H9 (cell line): ENCODE measurements around the gene PARD3. TPM values are rescaled to one million over a fixed set of nuclear protein-coding genes. Genes with fewer than 3 reads are reported as not detected.

Experiments
- DNase-seq: peaks from one replicate; pipeline ENCODE4 v3.0.0-alpha.2; 2017
- H2AFZ ChIP-seq: one replicate; pipeline ENCODE4 v1.6.1; 2013; ENCODE audit warnings: mild to moderate bottlenecking, low read length, control low read depth, moderate library complexity
- H2AK5ac ChIP-seq: 2 replicates; pipeline ENCODE4 v1.6.1; 2013; ENCODE audit warnings: low read length, control low read depth, mixed read lengths; ENCODE audit not compliant: insufficient read length
- H2BK120ac ChIP-seq: one replicate; pipeline ENCODE4 v1.6.1; 2013; ENCODE audit warnings: low read depth, mild to moderate bottlenecking, low read length, control low read depth, inconsistent platforms; ENCODE audit not compliant: poor library complexity, severe bottlenecking
- H2BK12ac ChIP-seq: 2 replicates; pipeline ENCODE4 v1.6.1; 2013; ENCODE audit warnings: low read length, control low read depth, mixed read lengths, low read depth; ENCODE audit not compliant: insufficient read length
- H2BK15ac ChIP-seq: 2 replicates; pipeline ENCODE4 v1.6.1; 2013; ENCODE audit warnings: low read depth, low read length, control low read depth
- H2BK20ac ChIP-seq: one replicate; pipeline ENCODE4 v1.6.1; 2013; ENCODE audit warnings: low read depth, mild to moderate bottlenecking, low read length, control low read depth, inconsistent platforms; ENCODE audit not compliant: poor library complexity, severe bottlenecking
- H2BK5ac ChIP-seq: 2 replicates; pipeline ENCODE4 v1.6.1; 2013; ENCODE audit warnings: low read length, control low read depth, mixed read lengths; ENCODE audit not compliant: insufficient read length
- H3K14ac ChIP-seq: 2 replicates; pipeline ENCODE4 v1.6.1; 2013; ENCODE audit warnings: low read length, control low read depth; ENCODE audit not compliant: insufficient read depth
- H3K18ac ChIP-seq: 2 replicates; pipeline ENCODE4 v1.6.1; 2013; ENCODE audit warnings: low read depth, mild to moderate bottlenecking, mixed read lengths, low read length, control low read depth; ENCODE audit not compliant: insufficient read length
- H3K23ac ChIP-seq: 2 replicates; pipeline ENCODE4 v1.6.1; 2013; ENCODE audit warnings: low read length, control low read depth, mixed read lengths, low read depth; ENCODE audit not compliant: insufficient read length
- H3K23me2 ChIP-seq: 2 replicates; pipeline ENCODE4 v1.6.1; 2013; ENCODE audit warnings: low read depth, mild to moderate bottlenecking, mixed read lengths, low read length, control low read depth; ENCODE audit not compliant: insufficient read length, poor library complexity, severe bottlenecking
- H3K27ac ChIP-seq: 2 replicates; pipeline ENCODE4 v1.5.1; 2013; ENCODE audit warnings: low read length, control low read depth, mixed read lengths, low read depth; ENCODE audit not compliant: insufficient read length
- H3K27me3 ChIP-seq: 2 replicates; pipeline ENCODE4 v1.6.1; 2013; ENCODE audit warnings: low read length, control low read depth, inconsistent platforms; ENCODE audit not compliant: insufficient read depth
- H3K4ac ChIP-seq: 2 replicates; pipeline ENCODE4 v1.6.1; 2013; ENCODE audit warnings: low read depth, mild to moderate bottlenecking, control low read depth, inconsistent platforms, low read length, moderate library complexity
- H3K4me1 ChIP-seq: 2 replicates; pipeline ENCODE4 v1.6.1; 2013; ENCODE audit warnings: low read length, control low read depth, inconsistent platforms; ENCODE audit not compliant: insufficient read depth
- H3K4me2 ChIP-seq: 2 replicates; pipeline ENCODE4 v1.6.1; 2013; ENCODE audit warnings: low read length, control low read depth, mixed read lengths; ENCODE audit not compliant: insufficient read length, insufficient read depth
- H3K56ac ChIP-seq: 2 replicates; pipeline ENCODE4 v1.6.1; 2013; ENCODE audit warnings: low read depth, mild to moderate bottlenecking, mixed read lengths, low read length, control low read depth; ENCODE audit not compliant: insufficient read length
- H3K79me1 ChIP-seq: 2 replicates; pipeline ENCODE4 v1.6.1; 2013; ENCODE audit warnings: low read depth, mild to moderate bottlenecking, moderate library complexity, low read length, control low read depth, inconsistent platforms; ENCODE audit not compliant: insufficient read depth, poor library complexity, severe bottlenecking
- H3K79me2 ChIP-seq: 2 replicates; pipeline ENCODE4 v1.6.1; 2013; ENCODE audit warnings: low read length, control low read depth, inconsistent platforms; ENCODE audit not compliant: insufficient read depth
- H3K9ac ChIP-seq: 2 replicates; pipeline ENCODE4 v1.6.1; 2013; ENCODE audit warnings: low read length, control low read depth, mixed read lengths; ENCODE audit not compliant: insufficient read length; ENCODE audit errors: extremely low read depth
- H3K9me3 ChIP-seq: one replicate; pipeline ENCODE4 v1.6.1; 2013; ENCODE audit warnings: low read depth, low read length, inconsistent platforms; ENCODE audit not compliant: control insufficient read depth
- H3T11ph ChIP-seq: one replicate; pipeline ENCODE4 v1.6.1; 2013; ENCODE audit warnings: mild to moderate bottlenecking, low read length, control low read depth, inconsistent platforms
- H4K20me1 ChIP-seq: one replicate; pipeline ENCODE4 v1.6.1; 2013; ENCODE audit not compliant: control insufficient read depth, insufficient read length, insufficient read depth
- H4K5ac ChIP-seq: 2 replicates; pipeline ENCODE4 v1.6.1; 2013; ENCODE audit warnings: low read depth, mild to moderate bottlenecking, mixed read lengths, low read length, control low read depth; ENCODE audit not compliant: insufficient read length
- H4K8ac ChIP-seq: replicated peaks from 2 replicates; pipeline ENCODE4 v1.6.1; 2013; ENCODE audit warnings: low read length, control low read depth, mixed read lengths, low read depth; ENCODE audit not compliant: insufficient read length
- H4K91ac ChIP-seq: 2 replicates; pipeline ENCODE4 v1.6.1; 2013; ENCODE audit warnings: low read depth, mild to moderate bottlenecking, moderate library complexity, mixed read lengths, low read length, control low read depth; ENCODE audit not compliant: insufficient read length
- H3K27ac Mint-ChIP-seq, 3 experiments: 2 replicates in 2 of 3; 3 replicates in 1 of 3; pipeline ENCODE4 v1.8.0; 2020 to 2021; ENCODE audit warnings: mixed read lengths in 3 of 3, mild to moderate bottlenecking in 1 of 3, moderate library complexity in 1 of 3
- H3K27me3 Mint-ChIP-seq: 2 replicates; pipeline ENCODE4 v1.8.0; 2021; ENCODE audit warnings: low read depth, mild to moderate bottlenecking, moderate library complexity, mixed read lengths
- H3K36me3 Mint-ChIP-seq, 3 experiments: 2 replicates in 2 of 3; 3 replicates in 1 of 3; pipeline ENCODE4 v1.8.0; 2020 to 2021; ENCODE audit warnings: low read depth in 3 of 3, mixed read lengths in 3 of 3; ENCODE audit not compliant: insufficient read depth in 1 of 3
- H3K4me1 Mint-ChIP-seq, 2 experiments: 2 replicates each; pipeline ENCODE4 v1.8.0; 2020; ENCODE audit warnings: mixed read lengths in 2 of 2
- H3K4me3 Mint-ChIP-seq, 2 experiments: 2 replicates in 1 of 2; 3 replicates in 1 of 2; pipeline ENCODE4 v1.8.0; 2020 to 2021; ENCODE audit warnings: mild to moderate bottlenecking in 2 of 2, mixed read lengths in 2 of 2, moderate library complexity in 1 of 2
- H3K9me3 Mint-ChIP-seq, 2 experiments: 2 replicates in 1 of 2; 3 replicates in 1 of 2; pipeline ENCODE4 v1.8.0; 2020; ENCODE audit warnings: mild to moderate bottlenecking in 2 of 2, mixed read lengths in 2 of 2, moderate library complexity in 1 of 2
- WGBS: extraction: QIAGEN DNeasy Blood & Tissue Kit; methylation state at CpG from one replicate; pipeline ENCODE4 v1.1.7; 2013; ENCODE audit warnings: missing lambda C conversion rate, low lambda C conversion rate, mixed read lengths; ENCODE audit not compliant: insufficient read length; ENCODE audit errors: extremely low coverage; 5-methylcytosine and 5-hydroxymethylcytosine counted together
- total RNA-seq: library from RNA; stranded (reverse); gene quantifications from 2 replicates; pipeline ENCODE4 v1.2.1, GENCODE V29; 2021
- TF ChIP-seq, protein P1 (sequence below): fragments of 200-600 bp; sonication (generic); conservative IDR thresholded peaks from 3 replicates; pipeline ENCODE4 v1.8.0; 2021; ENCODE audit warnings: antibody characterized with exemption, mild to moderate bottlenecking

PARD3 gene
- total RNA-seq, 1 experiment from 2014 or later: 44.7 TPM

DNA sequence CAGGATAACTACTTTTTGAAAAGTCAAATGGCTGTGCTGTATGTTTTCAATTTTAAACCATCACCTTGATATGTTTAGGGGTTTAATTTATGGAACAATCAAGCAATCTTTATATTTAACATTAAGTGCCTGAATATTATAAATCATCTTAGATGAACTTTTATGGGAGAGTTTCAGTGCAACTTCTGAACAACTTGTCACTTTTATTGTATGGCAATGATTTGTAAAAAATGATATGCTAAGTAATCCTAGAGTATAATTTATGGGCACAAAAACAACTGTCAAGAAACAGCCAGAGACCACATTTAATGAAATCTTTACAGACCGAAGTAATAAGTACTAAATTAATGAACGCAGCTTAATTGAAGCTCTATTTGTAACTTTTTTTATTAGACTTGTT lies 498.9 kb downstream of the PARD3 start:
- Mint-ChIP-seq H3K9me3 (no peaks in the 10 kb centered on the region), H3K27ac (no peak overlapping the region), H3K4me1 (peaks cover 14 to 16% of the 10 kb centered on the region in 2 experiments), H3K36me3 (peaks cover 0 to 6% (median 5%) of the 10 kb centered on the region in 3 experiments; a peak in 4 of 7 replicates), H3K27me3 (no peaks in the 10 kb centered on the region), H3K4me3 (no peak overlapping the region)
- H3K79me1 ChIP-seq: no peaks in the 10 kb centered on the region
- H2BK12ac ChIP-seq: no peak overlapping the region
- H3K27me3 ChIP-seq: no peaks in the 10 kb centered on the region
- no peak overlapping the region for H2BK15ac ChIP-seq
- H4K5ac ChIP-seq: no peak overlapping the region
- TF ChIP-seq, protein P1, sequence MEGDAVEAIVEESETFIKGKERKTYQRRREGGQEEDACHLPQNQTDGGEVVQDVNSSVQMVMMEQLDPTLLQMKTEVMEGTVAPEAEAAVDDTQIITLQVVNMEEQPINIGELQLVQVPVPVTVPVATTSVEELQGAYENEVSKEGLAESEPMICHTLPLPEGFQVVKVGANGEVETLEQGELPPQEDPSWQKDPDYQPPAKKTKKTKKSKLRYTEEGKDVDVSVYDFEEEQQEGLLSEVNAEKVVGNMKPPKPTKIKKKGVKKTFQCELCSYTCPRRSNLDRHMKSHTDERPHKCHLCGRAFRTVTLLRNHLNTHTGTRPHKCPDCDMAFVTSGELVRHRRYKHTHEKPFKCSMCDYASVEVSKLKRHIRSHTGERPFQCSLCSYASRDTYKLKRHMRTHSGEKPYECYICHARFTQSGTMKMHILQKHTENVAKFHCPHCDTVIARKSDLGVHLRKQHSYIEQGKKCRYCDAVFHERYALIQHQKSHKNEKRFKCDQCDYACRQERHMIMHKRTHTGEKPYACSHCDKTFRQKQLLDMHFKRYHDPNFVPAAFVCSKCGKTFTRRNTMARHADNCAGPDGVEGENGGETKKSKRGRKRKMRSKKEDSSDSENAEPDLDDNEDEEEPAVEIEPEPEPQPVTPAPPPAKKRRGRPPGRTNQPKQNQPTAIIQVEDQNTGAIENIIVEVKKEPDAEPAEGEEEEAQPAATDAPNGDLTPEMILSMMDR: no peak
- H3K9me3 ChIP-seq: no peaks in the 10 kb centered on the region
- H3K79me2 ChIP-seq: no peaks in the 10 kb centered on the region
- DNase-seq: no peak
- H3K4ac ChIP-seq: no peak overlapping the region
- no peaks in the 10 kb centered on the region for H4K20me1 ChIP-seq
- H3K4me2 ChIP-seq: no peak overlapping the region
- no peak overlapping the region for H3K56ac ChIP-seq
- no peak overlapping the region for H2AK5ac ChIP-seq
- no peak overlapping the region for H2AFZ ChIP-seq
- H3K23ac ChIP-seq: no peak overlapping the region
- H2BK120ac ChIP-seq: no peak overlapping the region
- no peak overlapping the region for H3K18ac ChIP-seq
- H3T11ph ChIP-seq: no peak overlapping the region
- no peak overlapping the region for H2BK5ac ChIP-seq
- H3K9ac ChIP-seq: no peak overlapping the region
- no peak overlapping the region for H2BK20ac ChIP-seq
- no peak overlapping the region for H4K91ac ChIP-seq
- no peaks in the 10 kb centered on the region for H3K23me2 ChIP-seq
- H3K4me1 ChIP-seq: 0 out of 2 replicates have a peak, but pooled peaks cover 2% of the 10 kb centered on the region
- no peak overlapping the region for H3K14ac ChIP-seq
- H3K27ac ChIP-seq: no peak overlapping the region
- no peak overlapping the region for H4K8ac ChIP-seq
- WGBS: no CpG with 5 or more reads among the region's 2 CpGs
